Measurements from ENCODE around the gene SMC2. TPM values are rescaled to one million over a fixed set of nuclear protein-coding genes. Genes with fewer than 3 reads are reported as not detected.

The SMC2 gene
- total RNA-seq, 4 donors from 2014 or later, result 4.7 to 15.7 (median 5.4) TPM

DNA sequence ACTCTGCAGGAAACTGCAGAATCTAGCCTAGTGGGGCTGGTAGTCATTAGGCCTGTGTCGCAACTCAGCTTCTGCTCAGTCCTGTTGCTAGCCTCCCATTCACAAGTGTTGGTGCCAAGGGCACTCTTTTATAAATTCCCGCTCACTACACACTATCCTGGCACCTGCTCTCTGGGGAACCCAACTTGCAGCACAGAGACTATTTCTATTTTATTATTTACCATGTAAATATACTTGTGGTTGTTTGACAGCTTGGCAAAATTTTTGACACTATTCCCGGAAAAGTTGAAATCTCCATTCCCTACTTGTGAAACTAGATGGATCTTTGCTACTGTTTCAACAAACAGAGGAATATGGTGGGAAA lies 20.4 kb upstream of the SMC2 start:
- Histone ChIP-seq H3K36me3 (no peaks in the 10 kb centered on the region), H3K27me3 (no peaks in the 10 kb centered on the region), H3K9me3 (no peaks in the 10 kb centered on the region), H3K4me1 (no peaks in the 10 kb centered on the region), H3K4me3 (no peak overlapping the region), H3K27ac (no peak overlapping the region)
- DNase-seq, result no peak
- TF ChIP-seq, protein P1, sequence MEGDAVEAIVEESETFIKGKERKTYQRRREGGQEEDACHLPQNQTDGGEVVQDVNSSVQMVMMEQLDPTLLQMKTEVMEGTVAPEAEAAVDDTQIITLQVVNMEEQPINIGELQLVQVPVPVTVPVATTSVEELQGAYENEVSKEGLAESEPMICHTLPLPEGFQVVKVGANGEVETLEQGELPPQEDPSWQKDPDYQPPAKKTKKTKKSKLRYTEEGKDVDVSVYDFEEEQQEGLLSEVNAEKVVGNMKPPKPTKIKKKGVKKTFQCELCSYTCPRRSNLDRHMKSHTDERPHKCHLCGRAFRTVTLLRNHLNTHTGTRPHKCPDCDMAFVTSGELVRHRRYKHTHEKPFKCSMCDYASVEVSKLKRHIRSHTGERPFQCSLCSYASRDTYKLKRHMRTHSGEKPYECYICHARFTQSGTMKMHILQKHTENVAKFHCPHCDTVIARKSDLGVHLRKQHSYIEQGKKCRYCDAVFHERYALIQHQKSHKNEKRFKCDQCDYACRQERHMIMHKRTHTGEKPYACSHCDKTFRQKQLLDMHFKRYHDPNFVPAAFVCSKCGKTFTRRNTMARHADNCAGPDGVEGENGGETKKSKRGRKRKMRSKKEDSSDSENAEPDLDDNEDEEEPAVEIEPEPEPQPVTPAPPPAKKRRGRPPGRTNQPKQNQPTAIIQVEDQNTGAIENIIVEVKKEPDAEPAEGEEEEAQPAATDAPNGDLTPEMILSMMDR (IDR thresholded peaks at IDR 0.05), result no peak
- TF ChIP-seq POLR2A (IDR thresholded peaks at IDR 0.05), result no peak

DNA sequence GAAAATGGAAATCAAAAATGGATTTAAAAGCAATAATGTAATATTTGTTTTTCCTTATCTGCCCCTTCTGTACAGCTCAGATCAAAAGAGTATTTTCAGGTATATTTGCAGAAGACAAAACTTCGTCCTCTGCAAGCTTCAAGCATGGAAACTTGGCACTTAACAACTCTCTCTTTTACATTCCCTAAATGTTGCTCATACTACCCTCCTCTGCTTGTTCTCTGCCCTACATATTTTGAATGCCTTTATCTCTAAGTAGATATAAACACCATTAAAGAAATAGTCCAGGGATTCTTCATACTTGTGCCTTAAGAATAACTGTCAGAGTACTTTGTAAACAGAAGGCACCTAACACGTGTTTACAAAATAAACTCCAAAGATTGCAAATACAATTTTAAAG lies 19.2 kb upstream of the SMC2 start:
- TF ChIP-seq, protein P1 (IDR thresholded peaks at IDR 0.05), result no peak
- TF ChIP-seq POLR2A (IDR thresholded peaks at IDR 0.05), result no peak
- Histone ChIP-seq H3K36me3 (no peaks in the 10 kb centered on the region), H3K4me3 (no peak overlapping the region), H3K9me3 (no peaks in the 10 kb centered on the region), H3K27ac (no peak overlapping the region), H3K4me1 (no peaks in the 10 kb centered on the region), H3K27me3 (no peaks in the 10 kb centered on the region)
- DNase-seq, result no peak

DNA sequence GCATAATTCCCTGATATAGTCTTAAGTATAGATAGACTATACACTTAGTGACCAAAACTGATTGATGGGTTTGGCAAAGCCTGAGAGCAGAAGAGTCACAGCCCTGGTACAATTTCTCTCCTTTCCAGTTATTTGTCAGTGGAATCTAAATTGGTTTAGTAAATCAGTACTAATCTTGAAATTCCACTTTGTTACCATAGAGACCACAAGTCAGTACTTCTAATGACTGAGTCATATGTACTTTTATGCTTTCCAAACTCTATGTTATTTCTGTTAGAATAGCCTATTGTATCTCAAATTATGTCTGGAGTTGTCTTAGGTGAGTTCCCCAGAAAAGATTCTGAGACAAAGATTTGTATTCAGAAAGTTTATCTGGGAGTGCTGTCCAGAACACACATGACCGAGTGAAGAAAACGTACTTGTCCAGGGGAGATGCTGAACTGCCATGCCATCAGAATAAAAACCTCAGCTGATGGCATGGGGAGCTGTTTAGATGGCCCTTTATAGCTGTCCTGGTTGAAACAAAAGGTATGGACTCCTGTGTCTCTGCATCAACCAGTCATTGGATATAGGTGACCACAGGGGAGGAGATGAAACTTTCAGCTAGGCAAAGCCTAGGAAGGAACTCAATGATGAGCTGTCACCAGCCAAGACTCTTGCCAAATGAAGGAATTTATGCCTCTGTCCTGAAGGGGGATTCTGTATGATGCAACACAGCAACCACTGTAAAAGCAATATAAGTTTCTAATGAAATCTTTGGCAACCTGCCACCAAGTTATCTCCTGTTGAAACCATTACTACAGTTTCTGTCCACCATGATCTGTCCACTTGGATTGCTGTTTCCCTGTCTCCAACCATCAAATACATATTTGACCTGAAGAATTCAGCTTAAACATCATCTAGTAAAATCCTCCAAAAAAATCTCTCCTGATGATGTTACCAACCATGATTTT lies 18.0 kb upstream of the SMC2 start:
- no peaks in the 10 kb centered on the region for H3K4me1 ChIP-seq
- no peak for DNase-seq
- H3K27me3 ChIP-seq, result no peaks in the 10 kb centered on the region
- H3K9me3 ChIP-seq, result no peaks in the 10 kb centered on the region
- no peaks in the 10 kb centered on the region for H3K36me3 ChIP-seq
- no peak overlapping the region for H3K4me3 ChIP-seq
- TF ChIP-seq POLR2A (IDR thresholded peaks at IDR 0.05), result no peak
- TF ChIP-seq, protein P1 (IDR thresholded peaks at IDR 0.05), result no peak
- H3K27ac ChIP-seq, result no peak overlapping the region

DNA sequence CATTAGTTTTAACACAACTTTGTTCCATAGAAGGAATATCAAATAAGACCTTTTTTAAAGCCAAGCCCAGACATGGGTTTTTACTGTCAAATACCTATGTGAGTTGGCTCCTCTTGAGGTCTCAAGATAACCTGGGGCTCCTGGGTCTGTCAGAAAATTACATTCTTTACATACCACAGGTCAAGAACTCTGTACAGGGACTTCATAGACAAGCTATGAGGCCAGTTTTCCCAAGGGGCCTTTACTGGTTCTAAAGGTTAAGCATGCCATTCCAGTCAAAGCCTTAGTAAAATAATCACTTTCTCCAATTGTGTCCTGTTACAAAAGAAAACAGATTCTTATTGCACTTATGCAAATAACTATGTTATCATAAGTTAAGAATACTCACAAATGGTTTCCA lies 15.5 kb upstream of the SMC2 start:
- no peak for TF ChIP-seq POLR2A (IDR thresholded peaks at IDR 0.05)
- TF ChIP-seq, protein P1 (IDR thresholded peaks at IDR 0.05), result no peak
- Histone ChIP-seq H3K36me3 (no peaks in the 10 kb centered on the region), H3K4me1 (no peaks in the 10 kb centered on the region), H3K27ac (no peak overlapping the region), H3K4me3 (no peak overlapping the region), H3K9me3 (no peaks in the 10 kb centered on the region), H3K27me3 (no peaks in the 10 kb centered on the region)
- no peak for DNase-seq

DNA sequence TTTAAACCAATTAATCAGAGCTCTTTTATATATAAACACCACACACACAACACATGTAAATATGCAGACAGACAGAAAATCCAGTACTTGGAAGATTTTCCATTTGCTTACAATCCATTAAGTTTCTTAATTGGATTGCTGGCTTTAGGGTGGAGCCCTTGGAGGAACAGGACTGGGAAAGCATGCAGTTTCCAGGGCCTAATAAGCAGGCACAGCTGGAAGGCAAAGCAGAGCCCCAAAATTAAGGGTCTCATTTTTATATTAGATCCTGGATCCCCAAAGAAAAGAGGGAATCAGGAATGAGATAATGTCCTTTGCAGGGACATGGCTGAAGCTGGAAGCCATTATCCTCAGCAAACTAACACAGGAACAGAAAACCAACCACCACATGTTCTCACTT lies 13.1 kb upstream of the SMC2 start:
- Histone ChIP-seq H3K27ac (no peak overlapping the region), H3K4me1 (no peaks in the 10 kb centered on the region), H3K4me3 (no peak overlapping the region), H3K27me3 (no peaks in the 10 kb centered on the region), H3K36me3 (no peaks in the 10 kb centered on the region), H3K9me3 (no peaks in the 10 kb centered on the region)
- DNase-seq, result no peak
- TF ChIP-seq, protein P1 (IDR thresholded peaks at IDR 0.05), result no peak
- TF ChIP-seq POLR2A (IDR thresholded peaks at IDR 0.05), result no peak

All from Peyer's patch (tissue), 4 donors.